Tibial artery (tissue), 4 donors: Measurements from ENCODE around the gene STX1B.
A peak's percentile ranks its signal among the peaks of the same experiment; 100 is the strongest.

ENCODE experiments used
- DNase-seq, 2 donors: peaks; one replicate each; pipeline ENCODE4 v3.0.0-alpha.2; 2019
- H3K27ac ChIP-seq, 2 donors: fragments of 200-600 bp; sonication (generic) in 1 of 2; 1 replicate in 1 of 2; 2 replicates in 1 of 2; pipeline ENCODE4 v1.5.1; 2018 to 2019; ENCODE audit warnings: mild to moderate bottlenecking in 1 of 2
- H3K27me3 ChIP-seq, 2 donors: fragments of 200-600 bp; sonication (generic) in 1 of 2; one replicate each; pipeline versions ENCODE4 v1.5.1 to v1.6.0; 2016 to 2019
- H3K36me3 ChIP-seq, 3 donors: fragments of 200-600 bp; sonication (generic) in 2 of 3; one replicate each; pipeline ENCODE4 v1.5.1; 2016 to 2019; ENCODE audit warnings: mild to moderate bottlenecking in 2 of 3
- H3K4me1 ChIP-seq, 4 donors: fragments of 200-600 bp; sonication (generic) in 2 of 4; 1 replicate in 3 of 4; 2 replicates in 1 of 4; pipeline ENCODE4 v1.5.1; 2016 to 2019
- H3K4me3 ChIP-seq, 2 donors: fragments of 200-600 bp; sonication (generic) in 1 of 2; 1 replicate in 1 of 2; 2 replicates in 1 of 2; pipeline ENCODE4 v1.5.1; 2018 to 2019; ENCODE audit warnings: mild to moderate bottlenecking in 2 of 2
- H3K9me3 ChIP-seq, 3 donors: fragments of 200-600 bp; sonication (generic) in 1 of 3; one replicate each; pipeline ENCODE4 v1.5.1; 2016 to 2019
- intact Hi-C: fragments of 100-400 bp; cut with DNase I; formaldehyde crosslinking; loops from one replicate; pipeline ENCODE4 v1.15.0; 2023; ENCODE audit warnings: low total_unique reads
- TF ChIP-seq, protein P1 (sequence below), 2 experiments: fragments of 200-600 bp in 1 of 2; fragments of 450-650 bp in 1 of 2; IDR thresholded peaks; one replicate each; pipeline ENCODE4 v1.5.1; 2017 to 2019; ENCODE audit warnings: antibody characterized with exemption in 2 of 2, mild to moderate bottlenecking in 1 of 2, moderate library complexity in 1 of 2

Gene STX1B

DNA sequence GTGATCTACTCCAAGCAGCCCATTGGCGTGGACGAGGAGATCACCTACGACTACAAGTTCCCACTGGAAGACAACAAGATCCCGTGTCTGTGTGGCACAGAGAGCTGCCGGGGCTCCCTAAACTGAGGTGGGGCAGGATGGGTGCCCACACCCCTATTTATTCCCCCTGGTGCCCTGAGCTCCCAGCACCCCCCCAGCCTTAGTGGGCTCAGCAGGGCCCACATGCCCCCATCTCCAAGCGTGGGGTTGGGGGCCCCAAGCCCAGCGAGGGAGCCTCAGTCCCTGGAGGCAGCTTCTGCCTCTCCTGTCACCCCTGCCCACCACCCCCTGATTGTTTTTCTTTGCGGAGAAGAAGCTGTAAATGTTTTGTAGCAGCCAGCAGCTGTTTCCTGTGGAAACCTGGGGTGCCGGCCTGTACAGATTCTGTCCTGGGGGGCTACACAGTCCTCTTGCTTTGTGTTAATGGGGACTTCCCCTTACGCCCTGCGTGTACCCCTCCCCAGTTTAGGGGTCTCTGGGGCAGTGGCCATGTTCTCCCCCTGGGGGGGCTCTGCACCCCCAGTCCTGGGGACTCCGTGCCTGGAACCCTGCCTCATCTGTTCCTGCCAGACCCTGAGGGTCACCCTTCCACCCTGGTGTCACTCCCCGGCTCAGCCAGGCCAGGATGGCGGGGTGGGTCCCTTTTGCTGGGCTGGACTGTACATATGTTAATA is 26.4 kb downstream of the STX1B start:
- intact Hi-C loops, result loop anchor here (10.0 kb wide), 3 partner anchors 161 to 891 kb away; partner anchors contain the start of gene ZNF267
- H3K4me1 ChIP-seq, result peaks cover 0 to 15% (median 11%) of the 10 kb centered on the region in 4 donors
- H3K36me3 ChIP-seq, result peaks cover 16 to 68% (median 46%) of the 10 kb centered on the region in 3 donors
- no peak for DNase-seq
- no peaks in the 10 kb centered on the region for H3K9me3 ChIP-seq
- no peak overlapping the region for H3K27ac ChIP-seq
- H3K4me3 ChIP-seq, result no peak overlapping the region
- TF ChIP-seq, protein P1, sequence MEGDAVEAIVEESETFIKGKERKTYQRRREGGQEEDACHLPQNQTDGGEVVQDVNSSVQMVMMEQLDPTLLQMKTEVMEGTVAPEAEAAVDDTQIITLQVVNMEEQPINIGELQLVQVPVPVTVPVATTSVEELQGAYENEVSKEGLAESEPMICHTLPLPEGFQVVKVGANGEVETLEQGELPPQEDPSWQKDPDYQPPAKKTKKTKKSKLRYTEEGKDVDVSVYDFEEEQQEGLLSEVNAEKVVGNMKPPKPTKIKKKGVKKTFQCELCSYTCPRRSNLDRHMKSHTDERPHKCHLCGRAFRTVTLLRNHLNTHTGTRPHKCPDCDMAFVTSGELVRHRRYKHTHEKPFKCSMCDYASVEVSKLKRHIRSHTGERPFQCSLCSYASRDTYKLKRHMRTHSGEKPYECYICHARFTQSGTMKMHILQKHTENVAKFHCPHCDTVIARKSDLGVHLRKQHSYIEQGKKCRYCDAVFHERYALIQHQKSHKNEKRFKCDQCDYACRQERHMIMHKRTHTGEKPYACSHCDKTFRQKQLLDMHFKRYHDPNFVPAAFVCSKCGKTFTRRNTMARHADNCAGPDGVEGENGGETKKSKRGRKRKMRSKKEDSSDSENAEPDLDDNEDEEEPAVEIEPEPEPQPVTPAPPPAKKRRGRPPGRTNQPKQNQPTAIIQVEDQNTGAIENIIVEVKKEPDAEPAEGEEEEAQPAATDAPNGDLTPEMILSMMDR (IDR thresholded peaks at IDR 0.05), result no peak
- H3K27me3 ChIP-seq, result no peaks in the 10 kb centered on the region

DNA sequence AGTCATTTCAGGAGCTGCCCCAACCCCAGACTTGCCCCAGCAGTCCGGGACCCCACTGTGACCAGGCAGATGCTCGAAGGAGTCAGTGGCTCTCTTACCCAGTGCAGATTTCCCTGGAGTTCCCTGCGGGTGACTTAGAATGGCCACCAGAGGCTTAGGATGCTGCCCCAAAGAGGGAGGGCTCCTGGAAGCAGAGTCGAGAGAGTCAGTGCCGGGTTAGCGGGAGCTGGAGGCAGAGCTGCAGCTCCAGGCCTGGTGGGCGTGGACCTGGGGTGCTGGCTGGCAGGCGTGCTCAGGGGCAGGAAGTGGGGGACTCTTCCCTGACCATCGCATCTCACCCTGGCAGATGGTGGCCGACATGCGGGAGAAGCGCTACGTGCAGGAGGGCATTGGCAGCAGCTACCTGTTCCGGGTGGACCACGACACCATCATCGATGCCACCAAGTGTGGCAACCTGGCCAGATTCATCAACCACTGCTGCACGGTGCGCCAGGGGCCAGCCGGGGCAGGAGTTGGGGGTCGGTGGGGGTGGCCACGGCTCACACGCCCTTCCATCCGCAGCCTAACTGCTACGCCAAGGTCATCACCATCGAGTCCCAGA is 27.0 kb downstream of the STX1B start:
- Histone ChIP-seq H3K4me3 (no peak overlapping the region), H3K4me1 (peaks cover 0 to 15% (median 11%) of the 10 kb centered on the region in 4 donors), H3K27me3 (no peaks in the 10 kb centered on the region), H3K27ac (no peak overlapping the region), H3K36me3 (peaks cover 17 to 75% (median 52%) of the 10 kb centered on the region in 3 donors), H3K9me3 (no peaks in the 10 kb centered on the region)
- DNase-seq, result no peak
- TF ChIP-seq, protein P1 (IDR thresholded peaks at IDR 0.05), result no peak
- intact Hi-C loops, result loop anchor here (10.0 kb wide), 3 partner anchors 161 to 891 kb away; partner anchors contain the start of gene ZNF267

DNA sequence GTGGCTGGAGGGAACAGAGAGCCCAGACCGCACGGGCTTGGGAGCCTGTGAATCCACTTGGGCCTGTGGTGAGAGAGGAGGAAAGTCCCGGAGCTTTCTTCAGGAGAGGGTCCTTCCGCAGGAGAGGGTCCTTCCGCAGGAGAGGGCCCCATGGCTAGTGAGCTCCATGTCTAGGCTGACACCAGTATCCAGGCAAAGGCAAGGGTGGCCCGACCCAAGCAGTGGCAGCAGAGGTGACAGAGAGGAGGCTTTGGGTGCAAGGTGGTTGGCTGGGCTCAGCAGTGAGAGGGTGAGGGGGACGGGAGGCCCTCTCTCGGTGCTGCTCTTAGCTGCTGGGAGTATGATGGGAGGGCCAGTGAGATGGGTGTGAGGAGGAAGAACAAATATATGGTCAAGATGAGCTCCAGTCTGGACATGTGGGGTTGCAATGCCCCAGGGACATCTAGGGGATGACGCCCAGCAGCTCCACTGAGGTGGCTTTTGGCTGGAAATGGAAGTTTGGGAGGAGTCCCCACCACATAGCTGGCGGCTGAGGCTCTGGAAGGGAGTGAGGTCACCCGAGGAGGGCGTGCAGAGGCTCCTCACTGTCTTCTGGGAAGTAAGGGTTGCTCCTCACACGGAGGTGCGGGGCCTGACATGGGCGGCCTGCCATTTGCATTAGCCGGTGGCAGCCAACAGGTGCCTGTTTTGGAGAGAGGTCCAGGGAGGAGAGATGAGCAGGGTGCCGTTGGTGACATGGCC is 27.7 kb downstream of the STX1B start:
- Histone ChIP-seq H3K27ac (no peak overlapping the region), H3K9me3 (no peaks in the 10 kb centered on the region), H3K4me1 (peaks cover 0 to 15% (median 11%) of the 10 kb centered on the region in 4 donors), H3K27me3 (no peaks in the 10 kb centered on the region), H3K36me3 (peaks cover 17 to 75% (median 59%) of the 10 kb centered on the region in 3 donors), H3K4me3 (no peak overlapping the region)
- TF ChIP-seq, protein P1 (IDR thresholded peaks at IDR 0.05), result no peak
- intact Hi-C loops, result loop anchor here (10.0 kb wide), 3 partner anchors 162 to 892 kb away; partner anchors contain the start of gene ZNF267
- no peak for DNase-seq

DNA sequence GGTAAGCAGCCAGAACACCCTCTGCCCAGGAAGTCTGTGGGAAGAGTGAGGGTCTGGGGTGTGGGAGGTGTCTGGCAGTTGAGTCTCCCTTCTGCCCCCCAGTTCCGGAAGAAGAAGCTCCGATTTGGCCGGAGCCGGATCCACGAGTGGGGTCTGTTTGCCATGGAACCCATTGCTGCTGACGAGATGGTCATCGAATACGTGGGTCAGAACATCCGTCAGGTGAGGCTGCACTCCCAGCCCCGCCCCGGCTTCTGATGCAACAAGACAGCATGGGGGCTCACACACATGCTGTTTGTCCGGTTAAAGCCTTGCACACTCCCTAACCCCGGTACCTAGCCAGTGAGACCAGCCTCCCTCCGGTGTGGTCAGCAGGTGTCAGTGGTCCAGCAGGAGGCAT is 29.5 kb downstream of the STX1B start:
- intact Hi-C loops, result loop anchor here (10.0 kb wide), 3 partner anchors 164 to 894 kb away; partner anchors contain the start of gene ZNF267
- no peaks in the 10 kb centered on the region for H3K9me3 ChIP-seq
- no peaks in the 10 kb centered on the region for H3K27me3 ChIP-seq
- no peak overlapping the region for H3K4me3 ChIP-seq
- no peak for DNase-seq
- TF ChIP-seq, protein P1 (IDR thresholded peaks at IDR 0.05), result no peak
- H3K4me1 ChIP-seq, result peaks cover 0 to 12% (median 10%) of the 10 kb centered on the region in 4 donors
- H3K36me3 ChIP-seq, result peaks cover 30 to 89% (median 76%) of the 10 kb centered on the region in 3 donors
- H3K27ac ChIP-seq, result no peak overlapping the region

DNA sequence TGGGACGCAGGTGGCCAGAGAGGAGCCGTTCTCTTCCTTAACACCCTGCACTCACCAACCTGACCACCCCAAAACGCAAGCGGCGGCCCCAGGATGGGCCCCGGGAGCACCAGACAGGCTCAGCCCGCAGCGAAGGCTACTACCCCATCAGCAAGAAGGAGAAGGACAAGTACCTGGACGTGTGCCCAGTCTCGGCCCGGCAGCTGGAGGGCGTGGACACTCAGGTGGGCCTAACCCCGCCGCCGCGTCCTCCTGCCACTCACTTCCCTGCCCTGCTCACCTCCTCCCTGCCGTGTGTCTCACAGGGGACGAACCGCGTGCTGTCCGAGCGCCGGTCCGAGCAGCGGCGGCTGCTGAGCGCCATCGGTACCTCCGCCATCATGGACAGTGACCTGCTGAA is 30.0 kb downstream of the STX1B start:
- peak in 1 of 2 donors; percentile 66 for DNase-seq
- Histone ChIP-seq H3K27ac (no peak overlapping the region), H3K4me1 (peaks cover 0 to 7% (median 5%) of the 10 kb centered on the region in 4 donors), H3K9me3 (no peaks in the 10 kb centered on the region), H3K27me3 (no peaks in the 10 kb centered on the region), H3K4me3 (no peak overlapping the region), H3K36me3 (peaks cover 35 to 94% (median 82%) of the 10 kb centered on the region in 3 donors)
- intact Hi-C loops, result loop anchor here (10.0 kb wide), 3 partner anchors 164 to 894 kb away; partner anchors contain the start of gene ZNF267
- TF ChIP-seq, protein P1 (IDR thresholded peaks at IDR 0.05), result no peak
